Adrenal gland (tissue), 12 donors: ENCODE measurements around the gene MYO18A. TPM values are rescaled to one million over a fixed set of nuclear protein-coding genes. Genes with fewer than 3 reads are reported as not detected.

ENCODE experiments used
- DNase-seq, 7 donors: peaks; one replicate each; pipeline ENCODE4 v3.0.0-alpha.2; 2019 to 2020
- H3K27ac ChIP-seq, 5 donors: fragments of 200-600 bp; sonication (generic) in 4 of 5; 1 replicate in 3 of 5; 2 replicates in 2 of 5; pipeline versions ENCODE4 v1.5.1 to v1.8.0; 2016 to 2020; ENCODE audit warnings: mild to moderate bottlenecking in 1 of 5
- H3K27me3 ChIP-seq: fragments of 200-600 bp; 2 replicates; pipeline ENCODE4 v1.8.0; 2021
- H3K36me3 ChIP-seq, 2 donors: fragments of 200-600 bp; replicated peaks in 1 of 2; 1 replicate in 1 of 2; 2 replicates in 1 of 2; pipeline versions ENCODE4 v1.5.1 to v1.8.0; 2018 to 2022
- H3K4me1 ChIP-seq, 2 donors: fragments of 200-600 bp; replicated peaks in 1 of 2; 1 replicate in 1 of 2; 2 replicates in 1 of 2; pipeline versions ENCODE4 v1.5.1 to v1.8.0; 2018 to 2021
- H3K4me3 ChIP-seq, 4 donors: fragments of 200-600 bp; sonication (generic) in 3 of 4; one replicate each; pipeline ENCODE4 v1.5.1; 2016 to 2018
- H3K9me3 ChIP-seq, 3 donors: fragments of 200-600 bp; sonication (generic) in 1 of 3; replicated peaks in 1 of 3; 1 replicate in 2 of 3; 2 replicates in 1 of 3; pipeline versions ENCODE4 v1.5.1 to v1.8.0; 2016 to 2021
- POLR2A ChIP-seq, 2 donors: fragments of 450-650 bp; IDR thresholded peaks; one replicate each; pipeline ENCODE4 v1.6.1; 2017; ENCODE audit warnings: antibody characterized with exemption in 2 of 2, mild to moderate bottlenecking in 2 of 2, moderate library complexity in 1 of 2
- WGBS, 4 donors: extraction: QIAGEN DNeasy Blood & Tissue Kit in 2 of 4; methylation state at CpG; one replicate each; pipeline versions ENCODE4 v1.1.5 to v1.1.7; 2013 to 2017; 5-methylcytosine and 5-hydroxymethylcytosine counted together
- intact Hi-C, 2 donors: fragments of 100-400 bp; cut with DNase I; formaldehyde crosslinking; loops; one replicate each; pipeline versions ENCODE4 v1.14.1 to v1.15.0; 2022 to 2023
- polyA plus RNA-seq, 3 donors: library from polyadenylated mRNA; stranded (reverse); fragments of 200-250 nt in 2 of 3; fragments of 350-450 nt in 1 of 3; fragmentation: Illumina TruSeq in 1 of 3; extraction: RNeasy Lipid Tissue Mini Kit (QIAGEN cat#74804) in 1 of 3; gene quantifications; one replicate each; pipeline ENCODE4 v1.2.3, GENCODE V29; 2013 to 2014
- total RNA-seq, 9 donors: library from RNA; depleted of rRNA in 4 of 9; stranded (reverse); fragments of >200 nt in 4 of 9; fragments of 120-200 nt in 1 of 9; fragmentation: NEBNext Ultra II Directional in 1 of 9; extraction: Animal tissue kit (Norgen Biotek cat#: 25700) in 1 of 9; gene quantifications; one replicate each; pipeline versions ENCODE4 v1.1.0 to v1.2.4, GENCODE V29; 2013 to 2023
- TF ChIP-seq, protein P1 (sequence below), 6 experiments: fragments of 450-650 bp in 4 of 6; fragments of 200-600 bp in 2 of 6; sonication (generic) in 1 of 6; IDR thresholded peaks; 1 replicate in 5 of 6; 2 replicates in 1 of 6; pipeline versions ENCODE4 v1.5.1 to v1.8.0; 2016 to 2021; ENCODE audit warnings: antibody characterized with exemption in 6 of 6, mild to moderate bottlenecking in 2 of 6, moderate library complexity in 1 of 6
- donor health status: healthy with polysubstance abuse.
- donor health status: Bipolar disorder and iron deficiency.
- donor health status: DM: yes; HTN: yes; CAD: no.
- donor health status: DM: no; HTN: no; CAD: no.
- donor health status: DM: no; HTN: no; CAD: no.
- donor health status: DM: yes; HTN: yes; CAD: no.

MYO18A gene
- total and polyA plus RNA-seq, 12 donors, result 19.6 to 95.6 (median 40.7) TPM

GRCh38 chr17:29041091-29041490 is 139.1 kb downstream of the MYO18A start:
- no peaks in the 10 kb centered on the region for H3K36me3 ChIP-seq
- intact Hi-C loops, result no loop called here
- no peak for DNase-seq
- no peaks in the 10 kb centered on the region for H3K27me3 ChIP-seq
- H3K9me3 ChIP-seq, result no peaks in the 10 kb centered on the region
- H3K4me1 ChIP-seq, result peaks cover 17 to 38% of the 10 kb centered on the region in 2 donors
- TF ChIP-seq, protein P1, sequence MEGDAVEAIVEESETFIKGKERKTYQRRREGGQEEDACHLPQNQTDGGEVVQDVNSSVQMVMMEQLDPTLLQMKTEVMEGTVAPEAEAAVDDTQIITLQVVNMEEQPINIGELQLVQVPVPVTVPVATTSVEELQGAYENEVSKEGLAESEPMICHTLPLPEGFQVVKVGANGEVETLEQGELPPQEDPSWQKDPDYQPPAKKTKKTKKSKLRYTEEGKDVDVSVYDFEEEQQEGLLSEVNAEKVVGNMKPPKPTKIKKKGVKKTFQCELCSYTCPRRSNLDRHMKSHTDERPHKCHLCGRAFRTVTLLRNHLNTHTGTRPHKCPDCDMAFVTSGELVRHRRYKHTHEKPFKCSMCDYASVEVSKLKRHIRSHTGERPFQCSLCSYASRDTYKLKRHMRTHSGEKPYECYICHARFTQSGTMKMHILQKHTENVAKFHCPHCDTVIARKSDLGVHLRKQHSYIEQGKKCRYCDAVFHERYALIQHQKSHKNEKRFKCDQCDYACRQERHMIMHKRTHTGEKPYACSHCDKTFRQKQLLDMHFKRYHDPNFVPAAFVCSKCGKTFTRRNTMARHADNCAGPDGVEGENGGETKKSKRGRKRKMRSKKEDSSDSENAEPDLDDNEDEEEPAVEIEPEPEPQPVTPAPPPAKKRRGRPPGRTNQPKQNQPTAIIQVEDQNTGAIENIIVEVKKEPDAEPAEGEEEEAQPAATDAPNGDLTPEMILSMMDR (IDR thresholded peaks at IDR 0.05), result no peak
- TF ChIP-seq POLR2A (IDR thresholded peaks at IDR 0.05), result no peak
- WGBS, 4 donors, result 80 to 99% (median 93%) methylated on average over 1 to 2 of the region's 2 CpGs
- H3K4me3 ChIP-seq, result no peak overlapping the region
- no peak overlapping the region for H3K27ac ChIP-seq

DNA sequence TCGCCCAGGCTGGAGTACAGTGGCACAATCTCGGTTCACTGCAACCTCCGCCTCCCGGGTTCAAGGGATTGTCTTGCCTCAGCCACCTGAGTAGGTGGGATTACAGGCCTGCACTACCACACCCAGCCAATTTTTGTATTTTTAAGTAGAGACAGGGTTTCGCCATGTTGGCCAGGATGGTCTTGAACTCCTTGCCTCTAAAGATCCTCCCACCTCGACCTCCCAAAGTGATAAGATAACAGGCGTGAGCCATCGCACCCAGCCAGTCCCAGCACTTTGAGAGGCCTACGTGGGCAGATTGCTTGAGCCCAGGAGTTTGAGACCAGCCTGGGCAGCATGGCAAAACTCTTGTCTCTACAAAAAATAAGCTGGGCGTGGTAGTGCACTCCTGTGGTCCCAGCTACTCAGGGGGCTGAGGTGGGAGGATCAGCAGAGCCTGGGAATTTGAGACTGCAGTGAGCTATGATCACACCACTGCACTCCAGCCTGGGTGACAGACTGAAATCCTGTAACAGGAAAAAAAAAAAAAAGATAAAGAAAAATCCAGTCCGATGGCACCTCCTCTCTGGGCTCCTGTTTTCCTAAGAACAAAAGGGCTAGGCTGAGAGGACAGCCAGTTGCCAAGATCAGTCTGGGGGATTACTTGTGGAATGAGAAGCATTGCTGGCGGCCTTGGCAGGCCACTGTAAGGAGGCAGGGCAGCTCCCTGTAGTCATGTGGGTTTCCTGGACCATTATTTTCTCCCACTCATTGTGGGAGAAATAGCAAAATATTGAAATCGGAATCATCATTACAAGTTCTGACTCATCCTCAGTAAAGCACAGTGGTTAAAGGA is 140.2 kb downstream of the MYO18A start:
- WGBS, 4 donors, result 73 to 84% (median 78%) methylated on average over 11 to 13 of the region's 13 CpGs
- H3K27me3 ChIP-seq, result no peaks in the 10 kb centered on the region
- no peak overlapping the region for H3K27ac ChIP-seq
- H3K4me1 ChIP-seq, result peaks cover 17 to 35% of the 10 kb centered on the region in 2 donors
- no peak overlapping the region for H3K4me3 ChIP-seq
- no peak for TF ChIP-seq POLR2A (IDR thresholded peaks at IDR 0.05)
- TF ChIP-seq, protein P1 (IDR thresholded peaks at IDR 0.05), result no peak
- H3K36me3 ChIP-seq, result no peaks in the 10 kb centered on the region
- peak in 2 of 7 donors; percentile 23 to 36 for DNase-seq
- intact Hi-C loops, result no loop called here
- no peaks in the 10 kb centered on the region for H3K9me3 ChIP-seq

- Histone ChIP-seq H3K9me3 (no peaks in the 10 kb centered on the region), H3K27ac (no peak overlapping the region), H3K27me3 (no peaks in the 10 kb centered on the region), H3K4me3 (no peak overlapping the region), H3K36me3 (no peaks in the 10 kb centered on the region), H3K4me1 (peaks cover 8 to 22% of the 10 kb centered on the region in 2 donors)
- TF ChIP-seq POLR2A (IDR thresholded peaks at IDR 0.05), result no peak
- WGBS, 4 donors, result 22 to 32% (median 26%) methylated on average over 15 of the region's 15 CpGs
- intact Hi-C loops, result no loop called here
- no peak for DNase-seq
These were observed 142.0 kb downstream of the MYO18A start for GRCh38 chr17:29038085-29038795.

DNA sequence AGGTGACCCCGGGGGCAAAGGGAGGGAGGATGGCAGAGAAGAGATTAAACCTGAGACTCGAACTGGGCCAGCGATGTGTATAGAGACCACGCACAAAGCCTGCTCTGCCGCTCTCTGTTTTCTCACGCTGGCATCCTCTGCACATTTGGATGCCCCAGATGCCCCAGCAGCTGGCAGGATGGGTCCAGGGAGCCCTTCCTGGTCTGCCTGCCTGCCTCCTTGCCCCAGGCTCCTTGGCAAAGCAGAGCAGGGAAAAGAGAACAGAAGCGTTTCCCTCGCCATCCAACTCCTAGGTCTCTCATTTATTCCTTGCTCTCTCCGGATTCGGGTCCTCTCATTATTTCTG is 142.5 kb downstream of the MYO18A start:
- TF ChIP-seq, protein P1 (IDR thresholded peaks at IDR 0.05), result no peak
- no peak for TF ChIP-seq POLR2A (IDR thresholded peaks at IDR 0.05)
- intact Hi-C loops, result no loop called here
- WGBS, 4 donors, result 68 to 77% (median 75%) methylated on average over 10 of the region's 10 CpGs
- H3K4me3 ChIP-seq, result no peak overlapping the region
- no peaks in the 10 kb centered on the region for H3K9me3 ChIP-seq
- H3K36me3 ChIP-seq, result no peaks in the 10 kb centered on the region
- no peak overlapping the region for H3K27ac ChIP-seq
- DNase-seq, result no peak
- no peaks in the 10 kb centered on the region for H3K27me3 ChIP-seq
- peaks cover 3 to 17% of the 10 kb centered on the region in 2 donors for H3K4me1 ChIP-seq
